HG02763 (cell line): ENCODE data around the gene PCDHGB5.
"Not testable (repeated sequence)": the region's sequence is repeated elsewhere in the genome, so short reads cannot be mapped to it uniquely, and the experiment has no call there.

Experiments used
- ATAC-seq: cut with Tn5 transposase; IDR thresholded peaks from one replicate; pipeline ENCODE4 v1.9.1; 2021; ENCODE audit warnings: mild to moderate bottlenecking, moderate library complexity; ENCODE audit not compliant: unreplicated experiment

PCDHGB5 gene

GRCh38 chr5:141375444-141376155 is 22.1 kb upstream of the PCDHGB5 start:
- not testable (repeated sequence) for ATAC-seq

- ATAC-seq = no peak
These were observed 15.1 kb upstream of the PCDHGB5 start, which contains the start of gene PCDHGA7 for GRCh38 chr5:141382469-141383294. Gene PCDHGA7, plus strand, starts transcription at chr5:141382742. Its CDS starts 158 bp downstream, at chr5:141382900.

- ATAC-seq = no peak
These were observed 14.4 kb upstream of the PCDHGB5 start for GRCh38 chr5:141383345-141383744.

DNA sequence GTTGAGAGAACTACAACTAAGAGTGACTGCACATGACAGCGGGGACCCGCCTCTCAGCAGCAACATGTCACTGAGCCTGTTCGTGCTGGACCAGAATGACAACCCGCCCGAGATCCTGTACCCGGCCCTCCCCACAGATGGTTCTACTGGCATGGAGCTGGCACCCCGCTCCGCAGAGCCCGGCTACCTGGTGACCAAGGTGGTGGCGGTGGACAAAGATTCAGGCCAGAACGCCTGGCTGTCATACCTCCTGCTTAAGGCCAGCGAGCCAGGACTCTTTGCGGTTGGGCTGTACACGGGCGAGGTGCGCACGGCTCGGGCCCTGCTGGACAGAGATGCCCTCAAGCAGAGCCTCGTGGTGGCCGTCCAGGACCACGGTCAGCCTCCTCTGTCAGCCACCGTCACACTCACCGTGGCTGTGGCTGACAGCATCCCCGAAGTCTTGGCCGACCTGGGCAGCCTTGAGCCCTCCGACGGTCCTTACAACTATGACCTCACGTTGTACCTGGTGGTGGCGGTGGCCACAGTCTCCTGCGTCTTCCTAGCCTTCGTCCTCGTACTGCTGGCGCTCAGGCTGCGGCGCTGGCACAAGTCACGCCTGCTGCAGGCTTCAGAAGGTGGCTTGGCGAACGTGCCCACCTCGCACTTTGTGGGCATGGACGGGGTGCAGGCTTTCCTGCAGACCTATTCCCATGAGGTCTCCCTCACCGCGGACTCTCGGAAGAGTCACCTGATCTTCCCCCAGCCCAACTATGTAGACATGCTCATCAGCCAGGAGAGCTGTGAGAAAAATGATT is 13.1 kb upstream of the PCDHGB5 start:
- ATAC-seq = no peak

DNA sequence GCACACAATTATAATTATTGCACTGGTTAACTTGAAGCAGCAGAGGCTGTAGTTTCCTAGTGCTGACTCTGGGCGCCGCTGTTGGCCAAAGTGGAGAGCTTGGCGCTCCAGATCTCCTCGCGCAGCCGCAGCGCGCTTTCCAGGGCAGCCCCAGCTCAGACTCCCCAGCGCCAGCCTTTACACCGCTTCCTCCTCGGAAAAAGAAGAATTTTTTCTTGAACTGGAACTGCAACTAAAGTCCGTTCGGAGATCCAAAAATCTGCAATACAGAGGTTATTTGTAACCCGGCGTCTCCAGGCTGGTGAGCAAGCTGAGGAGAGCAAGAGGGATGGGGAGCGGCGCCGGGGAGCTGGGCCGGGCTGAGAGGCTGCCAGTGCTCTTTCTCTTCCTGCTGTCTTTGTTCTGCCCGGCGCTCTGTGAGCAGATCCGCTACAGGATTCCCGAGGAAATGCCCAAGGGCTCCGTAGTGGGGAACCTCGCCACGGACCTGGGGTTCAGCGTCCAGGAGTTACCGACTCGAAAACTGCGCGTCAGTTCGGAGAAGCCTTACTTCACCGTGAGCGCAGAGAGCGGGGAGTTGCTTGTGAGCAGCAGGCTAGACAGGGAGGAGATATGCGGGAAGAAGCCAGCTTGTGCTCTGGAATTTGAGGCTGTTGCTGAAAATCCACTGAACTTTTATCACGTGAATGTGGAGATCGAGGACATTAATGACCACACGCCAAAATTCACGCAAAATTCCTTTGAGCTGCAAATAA is 10.0 kb upstream of the PCDHGB5 start, which contains the start of gene PCDHGB4:
Gene PCDHGB4, plus strand, starts transcription at position 142 of the 755 bp plus-strand sequence. Its CDS starts 187 bp downstream, at position 329.
- peak; percentile 92 for ATAC-seq

GRCh38 chr5:141388661-141389060 is 9.1 kb upstream of the PCDHGB5 start:
- no peak for ATAC-seq

- no peak for ATAC-seq
These were observed 8.3 kb upstream of the PCDHGB5 start for GRCh38 chr5:141389153-141390042.

DNA sequence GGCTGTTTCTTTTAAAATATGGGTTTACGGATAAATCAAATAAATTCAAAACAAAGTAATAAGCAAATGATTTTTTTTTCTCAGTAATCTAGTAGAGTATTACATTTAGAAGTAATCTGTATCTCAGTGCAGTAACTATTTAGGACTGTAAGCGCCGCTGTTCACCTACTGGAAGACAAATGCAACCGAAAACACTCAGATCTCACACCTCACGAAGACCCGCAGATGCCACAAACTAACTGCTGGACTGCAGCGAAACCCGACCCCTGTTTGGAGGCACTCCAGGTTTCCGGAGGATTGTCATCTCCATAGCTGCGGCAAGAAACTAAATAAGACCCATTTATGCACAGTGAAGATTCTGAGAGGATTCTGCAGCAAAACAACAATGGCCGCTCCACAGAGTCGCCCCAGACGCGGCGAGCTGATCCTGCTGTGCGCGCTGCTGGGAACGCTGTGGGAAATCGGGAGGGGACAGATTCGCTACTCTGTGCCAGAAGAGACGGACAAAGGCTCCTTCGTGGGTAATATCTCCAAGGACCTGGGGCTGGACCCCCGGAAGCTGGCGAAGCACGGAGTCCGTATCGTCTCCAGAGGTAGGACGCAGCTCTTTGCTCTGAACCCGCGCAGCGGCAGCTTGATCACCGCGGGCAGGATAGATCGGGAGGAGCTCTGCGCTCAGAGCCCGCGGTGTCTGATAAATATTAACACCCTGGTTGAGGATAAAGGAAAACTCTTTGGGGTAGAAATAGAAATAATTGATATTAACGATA is 5.1 kb upstream of the PCDHGB5 start, which contains the start of gene PCDHGA8:
Gene PCDHGA8, plus strand, starts transcription at position 205 of the 770 bp plus-strand sequence. Its CDS starts 181 bp downstream, at position 386.
- ATAC-seq = no peak

DNA sequence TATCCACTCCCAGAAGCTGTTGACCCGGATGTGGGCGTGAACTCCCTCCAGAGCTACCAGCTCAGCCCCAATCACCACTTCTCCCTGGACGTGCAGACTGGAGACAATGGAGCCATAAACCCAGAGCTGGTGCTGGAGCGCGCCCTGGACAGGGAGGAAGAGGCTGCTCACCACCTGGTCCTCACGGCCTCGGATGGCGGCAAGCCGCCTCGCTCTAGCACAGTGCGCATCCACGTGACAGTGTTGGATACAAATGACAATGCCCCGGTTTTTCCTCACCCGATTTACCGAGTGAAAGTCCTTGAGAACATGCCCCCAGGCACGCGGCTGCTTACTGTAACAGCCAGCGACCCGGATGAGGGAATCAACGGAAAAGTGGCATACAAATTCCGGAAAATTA is 4.5 kb upstream of the PCDHGB5 start:
- ATAC-seq = no peak

DNA sequence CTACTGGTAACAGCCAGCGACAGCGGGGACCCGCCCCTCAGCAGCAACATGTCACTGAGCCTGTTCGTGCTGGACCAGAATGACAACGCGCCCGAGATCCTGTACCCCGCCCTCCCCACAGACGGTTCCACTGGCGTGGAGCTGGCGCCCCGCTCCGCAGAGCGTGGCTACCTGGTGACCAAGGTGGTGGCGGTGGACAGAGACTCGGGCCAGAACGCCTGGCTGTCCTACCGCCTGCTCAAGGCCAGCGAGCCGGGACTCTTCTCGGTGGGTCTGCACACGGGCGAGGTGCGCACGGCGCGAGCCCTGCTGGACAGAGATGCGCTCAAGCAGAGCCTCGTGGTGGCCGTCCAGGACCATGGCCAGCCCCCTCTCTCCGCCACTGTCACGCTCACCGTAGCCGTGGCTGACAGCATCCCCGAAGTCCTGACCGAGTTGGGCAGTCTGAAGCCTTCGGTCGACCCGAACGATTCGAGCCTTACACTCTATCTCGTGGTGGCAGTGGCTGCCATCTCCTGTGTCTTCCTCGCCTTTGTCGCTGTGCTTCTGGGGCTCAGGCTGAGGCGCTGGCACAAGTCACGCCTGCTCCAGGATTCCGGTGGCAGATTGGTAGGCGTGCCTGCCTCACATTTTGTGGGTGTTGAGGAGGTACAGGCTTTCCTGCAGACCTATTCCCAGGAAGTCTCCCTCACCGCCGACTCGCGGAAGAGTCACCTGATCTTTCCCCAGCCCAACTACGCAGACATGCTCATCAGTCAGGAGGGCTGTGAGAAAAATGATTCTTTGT is 3.2 kb upstream of the PCDHGB5 start:
- ATAC-seq = not testable (repeated sequence)

DNA sequence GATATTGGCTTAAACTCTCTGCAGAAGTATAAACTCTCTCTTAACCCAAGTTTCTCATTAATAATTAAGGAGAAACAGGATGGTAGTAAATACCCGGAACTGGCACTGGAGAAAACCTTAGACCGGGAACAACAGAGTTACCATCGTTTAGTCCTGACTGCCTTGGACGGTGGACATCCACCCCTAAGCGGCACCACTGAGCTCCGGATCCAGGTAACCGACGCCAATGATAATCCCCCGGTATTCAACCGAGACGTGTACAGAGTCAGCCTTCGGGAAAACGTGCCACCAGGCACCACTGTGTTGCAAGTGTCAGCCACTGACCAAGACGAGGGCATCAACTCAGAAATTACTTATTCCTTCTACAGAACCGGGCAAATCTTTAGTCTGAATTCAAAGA is 861 bp downstream of the PCDHGB5 start:
- ATAC-seq = no peak

DNA sequence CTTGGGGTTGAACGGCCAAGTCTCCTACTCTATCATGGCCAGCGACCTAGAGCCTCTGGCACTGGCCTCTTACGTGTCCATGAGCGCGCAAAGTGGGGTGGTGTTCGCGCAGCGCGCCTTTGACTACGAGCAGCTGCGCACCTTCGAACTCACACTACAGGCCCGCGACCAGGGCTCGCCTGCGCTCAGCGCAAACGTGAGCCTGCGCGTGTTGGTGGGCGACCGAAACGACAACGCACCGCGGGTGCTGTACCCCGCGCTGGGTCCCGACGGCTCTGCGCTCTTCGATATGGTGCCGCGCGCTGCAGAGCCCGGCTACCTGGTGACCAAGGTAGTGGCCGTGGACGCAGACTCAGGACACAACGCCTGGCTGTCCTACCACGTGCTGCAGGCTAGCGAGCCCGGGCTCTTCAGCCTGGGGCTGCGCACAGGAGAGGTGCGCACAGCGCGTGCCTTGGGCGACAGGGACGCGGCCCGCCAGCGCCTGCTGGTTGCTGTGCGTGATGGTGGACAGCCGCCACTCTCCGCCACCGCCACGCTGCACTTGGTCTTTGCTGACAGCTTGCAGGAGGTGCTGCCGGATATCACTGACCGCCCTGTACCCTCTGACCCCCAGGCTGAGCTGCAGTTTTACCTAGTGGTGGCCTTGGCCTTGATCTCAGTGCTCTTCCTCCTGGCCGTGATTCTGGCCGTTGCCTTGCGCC is 2.0 kb downstream of the PCDHGB5 start:
- no peak for ATAC-seq

GRCh38 chr5:141402553-141403243 is 5.0 kb downstream of the PCDHGB5 start, which contains the start of gene PCDHGA9:
Gene PCDHGA9, plus strand, starts transcription at chr5:141402778. Its CDS starts 175 bp downstream, at chr5:141402953.
- no peak for ATAC-seq

DNA sequence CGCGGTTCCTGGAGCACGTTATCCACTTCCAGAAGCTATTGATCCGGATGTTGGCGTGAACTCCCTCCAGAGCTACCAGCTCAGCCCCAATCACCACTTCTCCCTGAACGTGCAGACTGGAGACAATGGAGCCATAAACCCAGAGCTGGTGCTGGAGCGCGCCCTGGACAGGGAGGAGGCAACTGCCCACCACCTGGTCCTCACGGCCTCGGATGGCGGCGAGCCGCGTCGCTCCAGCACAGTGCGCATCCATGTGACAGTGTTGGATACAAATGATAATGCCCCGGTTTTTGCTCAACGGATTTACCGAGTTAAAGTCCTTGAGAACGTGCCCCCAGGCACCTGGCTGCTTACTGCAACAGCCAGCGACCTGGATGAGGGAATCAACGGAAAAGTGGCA is 5.6 kb downstream of the PCDHGB5 start:
- no peak for ATAC-seq

- peak; percentile 65 for ATAC-seq
These were observed 10.2 kb downstream of the PCDHGB5 start, which contains the start of gene PCDHGB6 for GRCh38 chr5:141407790-141408505. Gene PCDHGB6, plus strand, starts transcription at chr5:141408021. Its CDS starts 182 bp downstream, at chr5:141408203.
